ENCODE data around the gene KIAA0513.

Gene KIAA0513

DNA sequence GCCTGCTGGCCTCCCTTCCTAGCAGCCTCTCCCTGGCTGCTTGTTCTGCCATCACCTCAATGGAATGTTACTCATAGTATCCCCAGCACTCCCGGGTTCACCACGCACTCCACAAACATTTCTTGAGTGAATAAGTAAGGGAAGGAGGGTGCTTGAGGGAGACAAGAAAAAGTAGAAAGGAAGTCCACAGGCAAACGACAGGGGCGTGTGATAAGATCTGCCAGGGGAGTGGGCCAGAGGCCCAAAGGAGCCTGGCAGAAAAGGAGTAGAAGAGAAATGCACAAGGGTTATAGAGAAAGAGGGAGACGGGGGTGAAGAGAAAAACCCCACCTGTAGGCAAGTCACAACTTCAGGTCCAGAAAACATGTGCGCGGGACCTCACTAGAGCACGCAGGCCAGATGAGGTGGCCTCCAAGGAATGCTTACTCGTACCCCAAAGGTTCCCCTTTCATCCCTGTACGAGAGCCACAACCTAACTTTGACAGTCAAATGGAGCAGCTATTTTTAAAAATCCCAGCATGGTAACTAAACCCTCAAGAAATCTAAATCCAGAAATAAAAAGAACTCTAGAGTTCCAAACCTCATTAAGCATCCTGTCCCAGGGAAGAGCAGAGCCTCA lies 22.9 kb upstream of the KIAA0513 start:
- peak; percentile 94 for DNase-seq (ENCODE audit: low read depth, low spot score)

DNA sequence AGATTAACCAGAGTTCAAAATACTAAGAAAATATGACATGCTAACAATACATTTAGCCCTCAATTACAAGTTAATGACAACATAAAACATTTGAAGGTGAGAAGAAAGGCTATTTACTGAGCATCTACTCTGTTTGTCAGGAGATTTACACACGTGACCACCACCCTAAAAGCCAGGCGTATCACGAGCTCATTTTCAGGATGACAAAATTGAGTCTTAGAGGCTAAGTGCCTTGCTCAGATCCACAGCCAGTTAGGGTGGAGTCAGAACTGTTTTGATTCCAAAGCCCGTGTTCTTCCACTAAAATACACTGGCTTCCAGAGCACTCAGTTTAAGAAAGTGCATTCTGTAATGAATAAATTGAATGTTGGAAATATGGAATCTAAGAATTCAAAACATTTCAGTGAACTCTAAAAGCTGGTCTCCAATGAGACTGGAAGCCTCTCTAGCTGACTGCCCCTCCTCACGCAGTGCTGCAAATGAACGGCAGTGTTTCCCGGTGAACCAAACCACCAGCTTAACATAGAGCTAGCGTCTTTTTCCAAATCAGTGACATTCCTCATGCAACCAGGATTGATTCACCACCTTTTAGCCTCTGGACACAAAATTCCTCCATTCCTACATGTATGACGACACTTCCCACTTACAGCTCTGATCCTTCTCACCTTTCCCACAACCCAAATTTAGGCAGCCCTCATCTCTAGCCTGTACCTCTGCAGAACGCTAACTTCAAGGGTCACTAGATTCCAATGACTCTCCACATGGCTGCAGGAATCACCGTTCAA lies 22.1 kb upstream of the KIAA0513 start:
- peak; percentile 81 for DNase-seq (ENCODE audit: low read depth, low spot score)

- DNase-seq (ENCODE audit: low read depth, low spot score) = no peak
Measured at GRCh38 chr16:85006639-85007038, 21.0 kb upstream of the KIAA0513 start.

- DNase-seq (ENCODE audit: low read depth, low spot score) = no peak
Measured at GRCh38 chr16:85007496-85008214, 19.9 kb upstream of the KIAA0513 start.

GRCh38 chr16:85008271-85008670 lies 19.3 kb upstream of the KIAA0513 start:
- DNase-seq (ENCODE audit: low read depth, low spot score) = no peak

DNA sequence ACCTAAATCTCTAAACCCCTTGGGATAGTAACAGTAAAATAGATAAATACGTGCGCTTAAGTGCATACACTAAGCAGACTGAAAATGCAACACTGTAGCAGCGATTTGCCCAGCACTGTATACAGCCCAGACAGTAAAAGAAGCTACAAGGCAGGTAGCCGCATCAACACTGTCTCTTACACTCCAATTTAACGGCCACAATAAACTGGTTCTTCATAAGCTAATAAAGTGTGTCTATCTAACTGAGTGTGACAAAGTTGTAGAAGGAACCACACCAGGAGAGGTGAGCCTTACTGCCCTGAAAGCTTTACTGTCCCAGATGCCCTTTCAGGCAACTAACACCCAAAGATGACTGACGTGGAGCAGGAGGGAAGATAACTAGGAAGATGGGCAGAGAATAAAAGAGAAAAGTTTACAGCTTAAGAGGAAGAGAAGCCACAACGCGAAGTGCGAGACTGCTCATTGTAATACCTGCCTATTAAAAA lies 17.1 kb upstream of the KIAA0513 start:
- no peak for DNase-seq (ENCODE audit: low read depth, low spot score)

DNA sequence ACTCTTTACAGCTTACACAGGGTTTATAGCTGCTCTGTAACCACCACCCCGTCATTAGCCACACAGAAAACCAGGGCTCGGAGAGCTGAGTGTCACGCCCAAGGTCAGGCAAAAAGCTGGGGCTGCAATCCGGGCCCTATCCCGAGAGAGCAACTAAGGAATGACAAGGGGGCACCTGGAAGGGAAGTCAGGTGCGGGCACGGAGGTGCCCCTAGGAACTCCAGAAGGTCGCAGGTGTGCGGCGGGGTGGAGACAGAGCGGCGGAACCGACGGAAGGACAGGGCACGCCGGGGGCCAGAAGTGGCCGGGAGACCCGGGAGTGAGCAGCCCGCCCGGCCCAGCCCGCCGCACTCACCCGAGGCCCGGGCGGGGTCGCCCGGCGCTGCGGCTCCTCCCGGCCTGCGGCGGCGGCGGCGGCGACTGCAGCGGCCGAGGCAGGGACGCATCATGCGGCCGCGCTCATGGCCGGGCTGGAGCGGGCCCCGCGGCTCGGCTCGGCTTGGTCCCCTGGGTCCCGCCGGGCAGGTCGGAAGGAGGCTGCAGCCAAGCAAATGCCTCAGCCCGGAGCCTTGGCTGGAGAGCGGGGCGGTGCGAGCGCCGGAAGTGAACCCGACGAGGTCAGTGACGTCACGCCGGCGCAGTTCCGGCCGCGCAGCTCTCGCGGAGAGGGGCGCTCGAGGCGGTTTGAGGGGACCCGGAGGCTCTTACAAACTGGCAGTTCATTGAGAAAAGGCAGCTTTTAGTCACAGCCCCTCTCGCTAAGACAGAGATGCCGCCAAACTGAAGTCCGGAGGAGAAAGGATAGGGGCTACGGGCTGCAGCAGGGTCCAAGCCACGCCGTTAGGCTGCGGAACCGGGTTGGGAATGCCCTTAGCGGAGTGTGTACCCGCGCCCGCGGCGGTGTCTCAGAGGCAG lies 16.4 kb upstream of the KIAA0513 start, which contains the start of gene ZDHHC7:
Gene ZDHHC7, minus strand, starts transcription at position 605 of the 915 bp plus-strand sequence. CDS start 20,917 bp downstream, outside the sequence.
- peak; percentile 95 for DNase-seq (ENCODE audit: low read depth, low spot score)

GRCh38 chr16:85011846-85012284 lies 15.7 kb upstream of the KIAA0513 start:
- DNase-seq (ENCODE audit: low read depth, low spot score) = no peak

DNA sequence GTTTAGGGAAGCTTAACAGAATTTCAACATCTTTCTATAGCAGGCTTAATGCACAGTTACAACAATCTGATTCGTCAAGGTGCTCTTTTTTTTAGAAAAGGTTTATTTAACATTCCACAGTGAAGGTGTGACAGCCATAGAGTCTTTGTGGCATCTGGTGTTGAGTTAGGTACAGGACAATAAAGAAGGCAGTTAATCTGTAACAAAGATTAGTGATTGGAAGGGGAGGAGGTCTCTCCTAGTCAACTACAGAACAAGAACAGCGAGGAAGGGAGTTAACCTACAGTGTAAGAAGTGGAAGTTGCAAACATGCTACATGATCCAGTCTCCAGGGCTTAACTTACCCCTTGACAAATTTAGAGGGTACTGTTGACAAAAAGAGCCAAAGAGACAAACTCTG lies 13.3 kb upstream of the KIAA0513 start:
- DNase-seq (ENCODE audit: low read depth, low spot score) = no peak

DNA sequence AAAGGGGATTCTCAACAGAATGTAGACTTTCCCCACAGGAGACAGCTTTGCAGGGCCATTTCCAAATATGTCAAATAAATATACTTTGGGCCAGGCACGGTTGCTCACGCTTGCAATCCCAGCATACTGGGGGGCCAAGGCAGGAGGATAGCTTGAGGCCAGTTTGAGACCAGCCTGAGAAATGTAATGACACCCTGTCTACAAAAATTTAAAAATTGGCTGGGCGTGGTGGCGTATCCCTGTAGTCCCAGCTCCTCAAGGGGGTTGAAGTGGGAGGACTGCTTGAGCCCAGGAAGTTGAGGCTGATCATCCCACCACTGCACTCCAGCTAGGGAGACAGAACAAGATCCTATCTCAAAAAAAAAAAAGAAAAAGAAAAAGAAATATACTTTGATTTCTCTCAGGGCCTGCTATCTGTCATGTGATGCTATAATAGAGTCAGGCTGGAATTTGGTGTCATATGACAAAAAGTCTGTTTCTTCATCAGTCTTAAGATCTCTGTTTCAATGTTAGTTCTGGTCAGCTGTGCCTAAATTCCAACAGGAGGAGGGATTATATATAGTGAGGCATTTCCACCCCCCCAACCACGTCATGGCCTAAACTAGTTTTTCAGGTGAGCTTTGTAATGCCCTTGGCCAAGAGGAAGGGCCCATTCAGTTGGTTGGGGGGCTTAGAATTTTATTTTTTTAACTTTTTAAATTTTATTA lies 12.0 kb upstream of the KIAA0513 start:
- DNase-seq (ENCODE audit: low read depth, low spot score) = no peak

GRCh38 chr16:85017151-85017550 lies 10.4 kb upstream of the KIAA0513 start:
- DNase-seq (ENCODE audit: low read depth, low spot score) = no peak

- DNase-seq (ENCODE audit: low read depth, low spot score) = no peak
Measured at GRCh38 chr16:85017633-85018032, 10.0 kb upstream of the KIAA0513 start.

GRCh38 chr16:85018529-85019236 lies 8.9 kb upstream of the KIAA0513 start:
- no peak for DNase-seq (ENCODE audit: low read depth, low spot score)

DNA sequence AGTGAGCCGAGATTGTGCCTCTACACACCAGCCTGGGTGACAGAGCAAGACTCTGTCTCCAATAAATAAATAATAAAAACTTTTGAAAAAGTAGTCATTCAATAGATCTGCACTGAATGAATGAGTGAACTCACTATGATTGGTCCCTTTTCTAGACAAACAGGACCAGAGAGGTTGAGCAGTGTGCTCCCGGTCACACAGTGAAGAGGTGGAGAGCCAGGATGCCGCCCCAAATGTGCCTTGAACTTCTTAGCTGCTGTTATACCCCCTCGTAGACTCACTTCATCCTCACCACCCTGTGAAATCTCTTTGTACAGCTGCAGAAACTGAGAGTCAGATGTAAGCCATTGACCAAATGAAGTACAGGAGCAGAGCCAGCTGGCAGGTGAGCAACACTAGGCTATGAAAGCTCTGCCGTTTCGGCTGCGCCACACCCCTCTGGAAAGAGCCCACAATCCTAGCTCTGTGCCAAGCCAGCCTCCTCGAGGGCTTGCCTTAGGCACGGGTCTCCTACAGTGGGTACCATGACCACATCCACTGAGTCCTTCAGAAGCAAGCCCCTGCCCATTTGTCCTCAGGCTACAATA lies 7.8 kb upstream of the KIAA0513 start:
- DNase-seq (ENCODE audit: low read depth, low spot score) = no peak

DNA sequence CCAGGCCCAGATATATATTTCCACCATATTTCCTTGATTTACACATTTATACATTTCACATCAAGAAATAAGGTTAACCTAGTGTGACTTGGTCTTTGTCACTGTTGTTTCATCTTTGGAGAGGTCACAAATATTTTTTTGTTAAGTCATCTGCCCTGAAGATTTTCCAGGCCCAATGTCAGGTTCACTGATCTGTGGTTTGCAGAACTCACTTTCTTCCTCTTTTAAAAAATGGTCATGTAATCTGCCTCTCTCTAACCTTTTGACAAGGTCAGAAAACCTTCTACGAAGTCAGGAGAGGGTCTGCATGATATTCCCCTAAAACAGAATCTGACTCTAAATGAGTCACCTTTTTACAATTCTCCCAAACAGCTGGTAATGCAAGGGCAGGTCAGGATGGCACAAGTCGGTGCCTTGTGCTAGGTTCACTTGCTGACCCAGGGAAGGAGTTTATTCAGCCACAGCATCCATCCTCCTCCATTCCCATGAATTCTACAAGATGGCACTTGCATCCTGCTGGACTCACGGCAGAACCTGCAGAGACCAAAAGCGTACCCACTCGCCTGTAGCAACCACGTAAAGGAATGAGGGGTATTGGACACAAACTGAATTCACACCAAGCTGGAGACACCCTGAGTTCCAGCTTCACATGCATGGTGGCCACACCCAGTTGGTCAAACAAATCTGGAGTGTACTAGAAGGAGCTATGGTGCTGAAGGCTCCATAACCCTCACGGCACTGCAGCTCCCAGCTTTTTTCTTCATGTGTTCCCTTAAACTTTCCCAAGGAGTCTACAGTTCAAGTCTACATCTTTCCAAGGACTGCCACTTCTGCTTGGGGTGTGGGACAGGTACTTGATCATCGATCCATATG lies 1.6 kb upstream of the KIAA0513 start:
- no peak for DNase-seq (ENCODE audit: low read depth, low spot score)

DNA sequence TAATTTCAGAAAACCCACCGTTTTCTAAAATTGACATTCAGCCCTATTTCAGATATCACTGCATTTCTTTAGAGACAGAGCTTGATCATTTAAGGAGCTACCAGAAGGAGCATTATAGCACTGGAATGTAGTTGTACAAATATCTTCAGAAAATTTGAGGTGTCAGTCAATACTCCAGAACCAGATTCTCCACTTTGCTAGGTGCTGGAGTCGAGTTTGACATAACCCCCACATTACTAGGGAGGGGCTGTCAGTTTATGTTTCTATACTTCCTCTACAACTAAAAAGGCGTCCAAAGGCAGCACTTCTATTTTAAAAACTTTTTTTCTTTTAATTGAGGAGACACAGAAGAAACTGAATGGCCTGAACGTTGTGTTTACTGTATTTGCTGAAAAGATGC lies 892 bp upstream of the KIAA0513 start:
- DNase-seq (ENCODE audit: low read depth, low spot score) = no peak

- DNase-seq (ENCODE audit: low read depth, low spot score) = no peak
Measured at GRCh38 chr16:85027958-85028684, 526 bp downstream of the KIAA0513 start.
